Retinal pigment epithelial cell (primary cell): ENCODE data around the gene DIS3L2.

Source experiments
- DNase-seq: peaks from one replicate; pipeline ENCODE4 v3.0.0-alpha.2; 2010; ENCODE audit warnings: low read depth
- H3K4me3 ChIP-seq: 2 replicates; pipeline ENCODE4 v1.5.1; 2011; ENCODE audit warnings: mild to moderate bottlenecking, low read length, control low read depth, moderate library complexity
- TF ChIP-seq, protein P1 (sequence below): conservative IDR thresholded peaks from 2 replicates; pipeline ENCODE4 v1.5.1; 2011; ENCODE audit warnings: low read depth, low read length, control low read depth, inconsistent platforms

The DIS3L2 gene, protein sequence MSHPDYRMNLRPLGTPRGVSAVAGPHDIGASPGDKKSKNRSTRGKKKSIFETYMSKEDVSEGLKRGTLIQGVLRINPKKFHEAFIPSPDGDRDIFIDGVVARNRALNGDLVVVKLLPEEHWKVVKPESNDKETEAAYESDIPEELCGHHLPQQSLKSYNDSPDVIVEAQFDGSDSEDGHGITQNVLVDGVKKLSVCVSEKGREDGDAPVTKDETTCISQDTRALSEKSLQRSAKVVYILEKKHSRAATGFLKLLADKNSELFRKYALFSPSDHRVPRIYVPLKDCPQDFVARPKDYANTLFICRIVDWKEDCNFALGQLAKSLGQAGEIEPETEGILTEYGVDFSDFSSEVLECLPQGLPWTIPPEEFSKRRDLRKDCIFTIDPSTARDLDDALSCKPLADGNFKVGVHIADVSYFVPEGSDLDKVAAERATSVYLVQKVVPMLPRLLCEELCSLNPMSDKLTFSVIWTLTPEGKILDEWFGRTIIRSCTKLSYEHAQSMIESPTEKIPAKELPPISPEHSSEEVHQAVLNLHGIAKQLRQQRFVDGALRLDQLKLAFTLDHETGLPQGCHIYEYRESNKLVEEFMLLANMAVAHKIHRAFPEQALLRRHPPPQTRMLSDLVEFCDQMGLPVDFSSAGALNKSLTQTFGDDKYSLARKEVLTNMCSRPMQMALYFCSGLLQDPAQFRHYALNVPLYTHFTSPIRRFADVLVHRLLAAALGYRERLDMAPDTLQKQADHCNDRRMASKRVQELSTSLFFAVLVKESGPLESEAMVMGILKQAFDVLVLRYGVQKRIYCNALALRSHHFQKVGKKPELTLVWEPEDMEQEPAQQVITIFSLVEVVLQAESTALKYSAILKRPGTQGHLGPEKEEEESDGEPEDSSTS

DNA sequence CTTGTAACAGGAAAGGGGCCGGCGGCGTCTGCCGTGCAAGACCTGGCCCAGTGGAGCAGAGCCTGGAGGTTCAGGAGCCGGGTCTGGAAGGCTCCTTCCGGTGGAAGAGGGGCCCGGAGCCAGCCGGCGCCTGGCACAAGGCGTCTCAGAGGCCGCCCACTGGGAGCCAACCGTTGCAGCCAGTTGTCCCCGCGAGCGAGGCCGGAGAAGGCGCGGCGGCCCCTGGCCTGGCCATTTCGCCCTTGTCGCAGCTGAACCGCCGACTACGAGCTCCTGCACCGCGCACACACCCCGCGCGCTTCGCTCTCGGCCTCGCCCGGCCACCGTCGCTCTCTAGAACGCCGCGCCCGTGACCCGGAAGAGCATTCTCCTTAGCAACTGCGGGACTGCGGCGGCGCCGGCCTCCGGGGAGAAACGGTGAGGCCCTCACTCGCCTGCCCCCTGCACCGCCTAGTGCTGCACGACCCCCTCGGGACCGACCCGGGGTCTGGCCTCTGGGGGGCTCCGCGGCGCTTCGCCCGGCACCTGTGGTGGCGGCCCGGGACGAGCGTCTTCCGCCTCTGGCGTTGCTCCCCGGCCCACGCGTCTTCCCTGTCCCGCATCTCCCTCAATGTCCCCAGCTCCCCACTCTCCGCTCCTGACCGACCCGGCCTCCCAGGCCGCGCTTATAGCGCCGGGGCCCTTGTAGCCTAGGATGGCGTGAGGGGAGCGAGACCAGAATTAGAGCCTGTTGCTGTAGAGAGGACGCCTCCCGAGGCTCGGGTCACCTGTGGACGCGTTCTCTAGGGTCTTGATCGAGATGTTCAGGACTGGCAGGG lies at the start of gene DIS3L2:
DIS3L2 (plus strand) TSS at position 365 of the 818 bp plus-strand sequence. CDS start 53,215 bp downstream, outside the sequence.
- peak; percentile 29 for DNase-seq
- TF ChIP-seq, protein P1, sequence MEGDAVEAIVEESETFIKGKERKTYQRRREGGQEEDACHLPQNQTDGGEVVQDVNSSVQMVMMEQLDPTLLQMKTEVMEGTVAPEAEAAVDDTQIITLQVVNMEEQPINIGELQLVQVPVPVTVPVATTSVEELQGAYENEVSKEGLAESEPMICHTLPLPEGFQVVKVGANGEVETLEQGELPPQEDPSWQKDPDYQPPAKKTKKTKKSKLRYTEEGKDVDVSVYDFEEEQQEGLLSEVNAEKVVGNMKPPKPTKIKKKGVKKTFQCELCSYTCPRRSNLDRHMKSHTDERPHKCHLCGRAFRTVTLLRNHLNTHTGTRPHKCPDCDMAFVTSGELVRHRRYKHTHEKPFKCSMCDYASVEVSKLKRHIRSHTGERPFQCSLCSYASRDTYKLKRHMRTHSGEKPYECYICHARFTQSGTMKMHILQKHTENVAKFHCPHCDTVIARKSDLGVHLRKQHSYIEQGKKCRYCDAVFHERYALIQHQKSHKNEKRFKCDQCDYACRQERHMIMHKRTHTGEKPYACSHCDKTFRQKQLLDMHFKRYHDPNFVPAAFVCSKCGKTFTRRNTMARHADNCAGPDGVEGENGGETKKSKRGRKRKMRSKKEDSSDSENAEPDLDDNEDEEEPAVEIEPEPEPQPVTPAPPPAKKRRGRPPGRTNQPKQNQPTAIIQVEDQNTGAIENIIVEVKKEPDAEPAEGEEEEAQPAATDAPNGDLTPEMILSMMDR = no peak
- H3K4me3 ChIP-seq = peak within 1 kb of the TSS; percentile 91

DNA sequence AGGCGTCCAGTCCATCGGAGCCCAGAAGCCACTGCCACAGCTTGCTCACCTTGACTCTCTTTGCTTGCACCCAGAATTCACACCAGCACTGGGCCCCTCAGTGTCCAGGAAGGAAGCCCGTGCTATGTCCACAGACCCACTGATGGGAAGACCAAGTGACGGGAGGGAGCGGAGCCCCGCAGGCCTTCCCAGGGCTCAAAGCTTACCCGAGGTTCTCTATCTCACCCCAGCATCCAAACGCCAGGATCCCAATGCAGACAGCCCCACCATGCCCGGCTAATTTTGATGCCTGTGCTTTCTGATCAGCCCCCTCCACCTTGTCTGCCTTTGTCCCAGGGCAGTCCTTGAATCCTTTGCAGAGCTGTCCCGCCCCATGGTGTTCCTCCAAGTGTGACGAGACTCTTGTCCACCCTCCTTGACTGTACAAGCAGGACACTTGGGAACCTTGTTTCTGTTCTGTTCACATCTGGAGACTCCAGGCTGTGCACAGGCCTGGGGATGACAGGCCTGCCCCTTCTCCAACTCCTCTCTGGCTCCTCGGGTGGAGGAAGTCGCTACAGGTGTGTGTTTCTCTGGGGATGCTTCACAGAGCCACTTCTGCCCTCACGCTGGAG lies 47.3 kb upstream of the DIS3L2 start:
- DNase-seq = no peak
- TF ChIP-seq, protein P1 = no peak

DNA sequence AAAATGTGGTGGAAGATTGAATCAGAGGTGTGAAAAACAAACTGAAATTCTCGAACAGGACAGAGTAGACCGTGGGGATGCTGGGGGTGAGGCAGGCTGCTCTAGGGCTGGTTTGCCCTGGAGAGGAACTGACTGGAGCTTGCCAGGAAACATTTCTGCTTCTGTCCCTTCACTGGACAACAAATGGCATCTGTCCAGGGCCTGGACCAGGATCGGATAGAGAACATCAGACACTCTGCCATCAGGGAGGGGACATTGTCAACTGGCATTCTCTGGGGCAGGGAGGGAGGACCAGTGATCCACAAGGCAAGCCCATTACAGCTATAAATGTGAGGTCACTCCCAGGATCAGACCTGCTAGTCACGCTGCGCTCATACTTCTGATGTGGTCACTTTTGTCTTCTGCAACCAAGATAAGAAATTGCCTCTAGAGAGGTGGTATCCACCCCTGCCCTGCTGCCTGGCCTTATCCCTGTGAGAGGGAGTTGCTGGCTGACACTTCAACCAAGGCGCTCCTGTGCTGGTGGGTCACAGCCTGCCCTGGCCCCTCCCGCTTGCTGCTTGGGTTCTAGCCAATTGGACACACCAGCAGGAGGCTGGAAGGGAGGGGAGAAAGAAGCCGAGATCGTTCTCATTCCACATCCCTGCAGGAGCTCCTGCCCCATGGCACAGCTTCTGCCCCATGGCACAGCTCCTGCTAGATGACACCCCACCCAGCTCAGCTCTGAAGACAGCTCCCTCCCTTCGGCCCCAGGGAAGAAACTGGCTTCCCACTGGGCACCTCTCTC lies 44.0 kb upstream of the DIS3L2 start:
- TF ChIP-seq, protein P1 = no peak
- no peak overlapping the region for H3K4me3 ChIP-seq
- DNase-seq = no peak

More for the DNA sequence above, 47.3 kb upstream of the DIS3L2 start:
- no peak overlapping the region for H3K4me3 ChIP-seq

DNA sequence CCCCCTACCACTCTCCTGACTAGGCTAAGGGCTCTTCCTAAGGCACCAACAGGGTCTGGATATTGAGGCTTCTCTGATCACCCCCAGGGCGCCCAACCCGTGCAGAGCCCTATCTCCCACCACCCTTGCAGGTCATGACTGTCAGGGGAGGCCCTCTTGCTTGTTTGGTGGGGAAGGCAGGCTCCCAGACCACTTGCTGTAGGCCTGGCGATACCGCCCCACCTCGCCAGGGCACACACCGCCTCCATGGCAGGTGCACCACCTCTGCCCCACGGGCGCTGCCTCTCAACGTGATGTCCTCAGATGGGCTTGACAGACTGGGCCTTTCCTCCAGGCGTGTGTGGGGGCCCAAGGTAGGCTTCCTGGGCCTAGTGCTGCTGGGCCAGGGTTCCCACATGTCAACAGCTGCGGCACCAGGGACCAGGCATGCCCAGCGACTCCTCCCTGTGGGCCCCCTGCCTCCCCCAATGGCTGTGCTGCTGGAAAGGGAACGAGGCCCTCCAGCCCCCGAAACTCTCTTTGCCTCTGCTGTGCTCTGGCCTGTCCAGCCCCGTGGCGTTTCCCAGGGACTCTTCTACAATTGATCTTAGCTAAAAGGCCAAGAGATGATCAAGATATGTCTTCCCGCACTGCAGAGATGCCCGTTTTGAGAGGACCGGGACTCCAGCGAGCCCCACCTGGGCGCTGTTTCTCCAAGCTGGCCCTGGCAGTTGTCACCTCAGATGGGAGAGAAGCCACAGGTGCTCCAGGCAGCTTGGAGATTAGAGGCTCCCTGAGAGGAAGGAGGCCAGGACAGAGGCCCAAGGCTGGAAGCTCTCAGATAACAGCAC lies 42.8 kb upstream of the DIS3L2 start:
- no peak overlapping the region for H3K4me3 ChIP-seq
- TF ChIP-seq, protein P1 = no peak

DNA sequence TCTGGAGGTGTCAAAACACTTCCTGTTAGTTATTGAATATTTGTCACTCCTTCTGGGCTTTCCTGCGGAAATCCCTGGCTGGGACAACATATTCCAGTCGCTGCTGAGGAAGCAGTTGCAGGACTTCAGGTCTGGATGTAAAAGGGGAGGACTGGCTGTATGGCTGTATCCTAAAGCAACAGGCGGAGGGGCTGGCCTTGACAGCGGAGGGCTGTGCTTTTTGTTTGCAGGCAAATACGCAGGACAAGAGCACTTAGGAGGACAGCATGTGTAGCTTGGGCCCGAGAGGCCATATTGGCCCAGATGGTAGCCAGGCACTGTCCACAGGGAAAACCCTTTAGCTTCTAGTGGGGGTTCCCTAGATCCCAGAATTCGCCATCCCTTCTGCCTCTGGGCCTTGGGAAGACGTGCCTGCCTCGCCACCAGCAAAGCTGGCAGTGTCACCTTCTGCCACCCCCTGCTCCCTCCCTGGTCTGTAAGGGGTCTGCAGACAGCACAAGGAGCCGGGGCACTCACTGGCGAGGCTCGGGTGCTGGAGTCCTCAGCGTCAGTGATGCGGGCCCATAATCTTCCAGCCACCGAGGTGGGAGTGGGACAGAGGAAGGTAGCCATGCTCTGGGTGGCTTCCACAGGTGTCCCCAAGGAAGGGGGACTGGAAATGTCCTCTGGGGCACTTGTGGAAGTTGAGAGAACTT lies 42.0 kb upstream of the DIS3L2 start:
- no peak for DNase-seq
- TF ChIP-seq, protein P1 = no peak
- no peak overlapping the region for H3K4me3 ChIP-seq

More for the DNA sequence above, 42.8 kb upstream of the DIS3L2 start:
- DNase-seq = no peak
